AG04449 (cell line): ENCODE data around the gene NTF3.
A peak's percentile ranks its signal among the peaks of the same experiment; 100 is the strongest.

Experiments used
- CTCF ChIA-PET: fragments of 350-600 bp; formaldehyde crosslinking; extraction: SDS; loops from one replicate; lab custom pipeline; 2021; ENCODE audit warnings: antibody characterized with exemption; lab: Yijun Ruan, JAX
- POLR2A ChIA-PET: fragments of 400-600, 350-600 bp; formaldehyde crosslinking; extraction: SDS; loops from one replicate; lab custom pipeline; 2020; ENCODE audit warnings: antibody characterized with exemption, inconsistent platforms; lab: Yijun Ruan, JAX
- DNase-seq: peaks from one replicate; pipeline ENCODE4 v3.0.0-alpha.2; 2010; ENCODE audit warnings: low read depth, low spot score
- H3K4me3 ChIP-seq: 2 replicates; pipeline ENCODE4 v1.5.1; 2011; ENCODE audit warnings: low read depth, mild to moderate bottlenecking, control low read depth, low read length
- TF ChIP-seq, protein P1 (sequence below): IDR thresholded peaks from one replicate; pipeline ENCODE4 v1.5.1; 2011; ENCODE audit warnings: mild to moderate bottlenecking, moderate library complexity, low read length, control low read depth, inconsistent platforms; ENCODE audit not compliant: insufficient read depth; ENCODE audit errors: missing control alignments

NTF3 gene

DNA sequence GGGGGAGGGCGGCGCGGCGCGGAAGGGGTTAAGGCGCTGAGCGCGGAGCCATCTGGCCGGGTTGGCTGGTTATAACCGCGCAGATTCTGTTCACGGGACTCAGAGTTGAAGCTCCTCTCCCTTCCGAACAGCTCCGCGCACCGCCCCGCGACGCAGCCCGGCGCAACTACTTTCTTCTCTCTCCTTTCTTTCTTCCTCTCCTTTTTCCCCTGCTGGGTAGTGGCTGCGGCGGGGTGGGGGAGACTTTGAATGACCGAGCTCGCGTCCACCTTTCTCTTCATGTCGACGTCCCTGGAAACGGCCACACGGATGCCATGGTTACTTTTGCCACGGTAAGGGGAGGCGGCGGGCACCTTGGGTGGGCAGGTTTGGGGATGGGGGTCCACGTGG, at the start of gene NTF3:
Gene NTF3, plus strand, starts transcription at position 98 of the 390 bp plus-strand sequence. Its CDS starts 217 bp downstream, at position 315.
- H3K4me3 ChIP-seq: peak within 1 kb of the TSS; percentile 81

DNA sequence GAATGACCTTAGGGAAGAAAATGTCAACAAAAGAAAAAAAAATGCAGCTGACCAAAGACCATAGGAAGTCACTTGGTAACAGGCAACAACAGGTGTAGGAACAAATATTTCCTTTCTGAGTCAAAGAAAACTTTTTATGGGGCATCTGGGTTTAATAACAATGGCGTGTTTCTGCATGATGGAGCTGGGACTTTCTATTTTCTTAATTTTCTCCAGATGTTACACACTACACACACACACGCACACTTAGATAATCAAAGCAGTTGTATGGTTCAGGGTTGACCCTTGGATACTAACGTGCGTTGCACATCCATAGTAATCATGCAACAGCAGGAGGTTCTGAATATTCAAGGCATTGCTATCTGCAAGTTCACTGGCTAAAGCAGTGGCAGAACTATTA, 47.9 kb upstream of the NTF3 start:
- CTCF ChIA-PET: interaction anchor here (0.8 kb wide), 1 partner anchor 11 kb away, joined by 3 read pairs; no protein-coding TSS in a partner anchor
- H3K4me3 ChIP-seq: no peak overlapping the region
- no peak for DNase-seq
- TF ChIP-seq, protein P1, sequence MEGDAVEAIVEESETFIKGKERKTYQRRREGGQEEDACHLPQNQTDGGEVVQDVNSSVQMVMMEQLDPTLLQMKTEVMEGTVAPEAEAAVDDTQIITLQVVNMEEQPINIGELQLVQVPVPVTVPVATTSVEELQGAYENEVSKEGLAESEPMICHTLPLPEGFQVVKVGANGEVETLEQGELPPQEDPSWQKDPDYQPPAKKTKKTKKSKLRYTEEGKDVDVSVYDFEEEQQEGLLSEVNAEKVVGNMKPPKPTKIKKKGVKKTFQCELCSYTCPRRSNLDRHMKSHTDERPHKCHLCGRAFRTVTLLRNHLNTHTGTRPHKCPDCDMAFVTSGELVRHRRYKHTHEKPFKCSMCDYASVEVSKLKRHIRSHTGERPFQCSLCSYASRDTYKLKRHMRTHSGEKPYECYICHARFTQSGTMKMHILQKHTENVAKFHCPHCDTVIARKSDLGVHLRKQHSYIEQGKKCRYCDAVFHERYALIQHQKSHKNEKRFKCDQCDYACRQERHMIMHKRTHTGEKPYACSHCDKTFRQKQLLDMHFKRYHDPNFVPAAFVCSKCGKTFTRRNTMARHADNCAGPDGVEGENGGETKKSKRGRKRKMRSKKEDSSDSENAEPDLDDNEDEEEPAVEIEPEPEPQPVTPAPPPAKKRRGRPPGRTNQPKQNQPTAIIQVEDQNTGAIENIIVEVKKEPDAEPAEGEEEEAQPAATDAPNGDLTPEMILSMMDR: no peak
- POLR2A ChIA-PET: no interaction called here

More for the DNA sequence above, at the start of gene NTF3:
- CTCF ChIA-PET: interaction anchor here (0.6 to 9.1 kb wide), 8 partner anchors 10 to 606 kb away, joined by 3 to 110 read pairs (median 8); no protein-coding TSS in a partner anchor
- DNase-seq: no peak
- TF ChIP-seq, protein P1: no peak
- POLR2A ChIA-PET: interaction anchor here (0.6 to 1.9 kb wide), 13 partner anchors 9 to 343 kb away, joined by 3 to 12 read pairs (median 4); no protein-coding TSS in a partner anchor

DNA sequence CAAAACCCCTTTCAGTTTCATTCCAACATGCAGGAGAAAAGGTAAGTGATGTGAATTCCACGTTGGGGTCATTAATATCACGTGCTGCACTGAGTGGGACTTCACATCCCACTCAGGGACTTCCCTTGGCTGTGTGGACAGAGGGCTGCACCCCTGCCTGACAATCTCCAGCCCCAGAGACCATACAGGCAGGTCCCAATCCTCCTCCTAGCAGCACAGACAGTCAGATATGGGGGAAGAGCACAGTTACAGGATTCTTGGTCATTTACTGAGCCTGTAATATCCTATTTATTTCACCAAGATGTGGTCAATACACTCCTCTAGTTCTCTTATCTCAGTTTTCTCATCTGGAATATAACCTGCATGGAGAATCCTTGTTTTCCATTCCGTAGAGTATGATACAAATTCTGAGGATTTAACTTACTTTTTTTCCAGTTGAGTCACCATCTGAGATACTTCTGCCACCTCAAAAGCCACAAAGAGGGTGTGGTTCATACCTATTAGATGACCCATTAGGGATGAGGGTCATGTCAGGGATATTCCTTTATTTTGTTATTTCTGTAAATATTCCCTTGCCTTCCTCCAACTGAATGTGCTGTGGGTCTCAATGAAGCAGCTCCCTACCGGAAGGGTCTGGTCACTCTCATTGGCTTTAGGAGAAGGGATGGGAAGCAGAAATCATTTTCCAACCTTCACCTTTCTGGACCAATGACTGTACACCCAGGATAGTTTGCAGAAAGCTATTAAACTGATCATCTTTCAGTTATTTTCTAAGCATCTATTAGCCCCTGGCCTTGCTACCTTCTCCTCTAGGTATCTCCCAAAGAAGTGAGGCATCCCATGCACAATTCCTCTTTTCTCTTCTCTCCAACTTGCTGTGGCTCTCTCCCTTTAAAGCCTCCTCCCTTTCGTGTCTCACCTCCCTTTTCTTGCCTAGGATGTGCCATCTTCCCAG, 43.0 kb upstream of the NTF3 start:
- ChIA-PET CTCF (no interaction called here), POLR2A (no interaction called here)
- no peak overlapping the region for H3K4me3 ChIP-seq
- TF ChIP-seq, protein P1: no peak
- DNase-seq: no peak

DNA sequence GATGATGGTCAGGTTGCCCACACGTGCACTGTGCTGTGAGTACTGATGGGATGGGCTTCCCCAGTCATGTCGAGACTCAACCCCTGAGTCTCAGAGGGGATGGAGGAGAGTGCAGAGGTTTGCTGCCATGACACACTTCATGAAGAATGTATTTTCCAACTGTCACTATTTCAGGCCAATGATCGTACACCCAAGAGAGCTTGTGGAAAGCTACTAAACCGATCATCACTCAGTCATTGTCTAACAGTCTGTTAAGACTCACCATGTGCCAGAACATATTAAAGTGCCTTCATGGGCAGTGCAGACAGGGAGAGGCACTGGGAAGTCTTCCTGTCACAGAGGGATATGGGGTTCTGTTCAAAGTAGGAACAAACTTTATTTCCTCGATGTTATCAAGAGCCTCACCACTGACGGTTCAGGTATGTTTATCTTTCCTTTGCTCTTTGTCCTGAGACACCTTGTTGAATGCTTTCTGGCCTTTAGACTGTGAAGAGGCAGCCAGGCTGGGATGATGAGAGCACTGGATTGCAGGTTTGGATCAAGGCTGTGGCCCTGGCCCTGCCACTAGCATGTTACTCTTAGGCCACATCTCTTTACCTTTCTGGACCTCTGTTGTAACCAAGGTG, 41.6 kb upstream of the NTF3 start:
- TF ChIP-seq, protein P1: no peak
- DNase-seq: no peak
- no peak overlapping the region for H3K4me3 ChIP-seq
- ChIA-PET CTCF (no interaction called here), POLR2A (interaction anchor here (0.6 kb wide), 1 partner anchor 9 kb away, joined by 3 read pairs; no protein-coding TSS in a partner anchor)

DNA sequence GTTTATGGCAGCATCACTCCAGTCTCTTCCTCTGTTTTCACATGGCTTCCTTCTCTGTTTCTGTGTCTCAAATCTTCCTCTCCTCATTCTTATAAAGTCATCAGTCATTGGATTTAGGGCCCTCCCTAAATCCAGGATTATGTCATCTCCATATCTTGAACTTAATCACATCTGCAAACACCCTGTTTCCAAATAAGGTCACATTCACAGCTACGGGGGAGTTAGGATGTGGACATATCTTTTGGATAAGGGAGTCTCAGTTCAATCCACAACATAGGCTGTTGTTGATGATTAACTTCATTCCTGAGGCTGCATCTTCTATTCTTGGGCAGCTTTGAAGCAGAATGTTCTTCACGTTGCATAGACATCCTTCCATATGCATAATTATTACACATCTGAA, 40.3 kb upstream of the NTF3 start:
- POLR2A ChIA-PET: interaction anchor here (1.0 kb wide), 1 partner anchor 41 kb away, joined by 3 read pairs; no protein-coding TSS in a partner anchor
- H3K4me3 ChIP-seq: no peak overlapping the region
- CTCF ChIA-PET: interaction anchor here (0.8 kb wide), 1 partner anchor 10 kb away, joined by 3 read pairs; no protein-coding TSS in a partner anchor
- TF ChIP-seq, protein P1: no peak
- peak; percentile 26 for DNase-seq
